Middle frontal gyrus (tissue), 1 donor: ENCODE measurements around the gene EIF4A3.

Experiments
- DNase-seq: peaks from one replicate; pipeline ENCODE4 v3.0.0-alpha.2; 2015; ENCODE audit warnings: low spot score; ENCODE audit errors: extremely low spot score

EIF4A3 gene

GRCh38 chr17:80147035-80147822, at the start of gene EIF4A3:
Gene EIF4A3, minus strand, starts transcription at chr17:80147128. Its CDS starts 167 bp downstream, at chr17:80146961.
- peak; percentile 98 for DNase-seq

GRCh38 chr17:80196652-80197051, 49.7 kb upstream of the EIF4A3 start:
- no peak for DNase-seq

- no peak for DNase-seq
Measured at GRCh38 chr17:80195671-80196529, 49.0 kb upstream of the EIF4A3 start.

- no peak for DNase-seq
Measured at GRCh38 chr17:80195141-80195540, 48.2 kb upstream of the EIF4A3 start.

GRCh38 chr17:80191865-80192661, 45.1 kb upstream of the EIF4A3 start:
- DNase-seq: peak; percentile 9

GRCh38 chr17:80191192-80191591, 44.3 kb upstream of the EIF4A3 start:
- DNase-seq: no peak

GRCh38 chr17:80190716-80191115, 43.8 kb upstream of the EIF4A3 start:
- DNase-seq: no peak

- DNase-seq: no peak
Measured at GRCh38 chr17:80189611-80190010, 42.7 kb upstream of the EIF4A3 start.

GRCh38 chr17:80187515-80187941, 40.6 kb upstream of the EIF4A3 start:
- no peak for DNase-seq

- DNase-seq: no peak
Measured at GRCh38 chr17:80187090-80187489, 40.2 kb upstream of the EIF4A3 start.

GRCh38 chr17:80185968-80186367, 39.0 kb upstream of the EIF4A3 start:
- no peak for DNase-seq

GRCh38 chr17:80184423-80184714, 37.4 kb upstream of the EIF4A3 start:
- no peak for DNase-seq

GRCh38 chr17:80183581-80184422, 36.9 kb upstream of the EIF4A3 start:
- no peak for DNase-seq

GRCh38 chr17:80182845-80183223, 35.9 kb upstream of the EIF4A3 start:
- no peak for DNase-seq

- DNase-seq: no peak
Measured at GRCh38 chr17:80182118-80182844, 35.4 kb upstream of the EIF4A3 start.

GRCh38 chr17:80181431-80181830, 34.5 kb upstream of the EIF4A3 start:
- DNase-seq: no peak

- DNase-seq: no peak
Measured at GRCh38 chr17:80180192-80180591, 33.3 kb upstream of the EIF4A3 start.

- DNase-seq: no peak
Measured at GRCh38 chr17:80177986-80178595, 31.2 kb upstream of the EIF4A3 start.

- DNase-seq: no peak
Measured at GRCh38 chr17:80176757-80177156, 29.8 kb upstream of the EIF4A3 start.

- no peak for DNase-seq
Measured at GRCh38 chr17:80173916-80174315, 27.0 kb upstream of the EIF4A3 start.
